HG03521 (cell line): Measurements from ENCODE around the gene TANGO2.
A peak's percentile ranks its signal among the peaks of the same experiment; 100 is the strongest.
"Not testable (repeated sequence)": the region's sequence is repeated elsewhere in the genome, so short reads cannot be mapped to it uniquely, and the experiment has no call there.

Source experiments
- ATAC-seq: cut with Tn5 transposase; IDR thresholded peaks from one replicate; pipeline ENCODE4 v1.9.1; 2021; ENCODE audit warnings: mild to moderate bottlenecking, moderate library complexity; ENCODE audit not compliant: unreplicated experiment

Gene TANGO2

GRCh38 chr22:20060700-20061480 lies 40.0 kb downstream of the TANGO2 start:
- no peak for ATAC-seq

GRCh38 chr22:20061481-20061861 lies 40.6 kb downstream of the TANGO2 start:
- ATAC-seq = no peak

GRCh38 chr22:20062043-20062765 lies 41.3 kb downstream of the TANGO2 start:
- no peak for ATAC-seq

DNA sequence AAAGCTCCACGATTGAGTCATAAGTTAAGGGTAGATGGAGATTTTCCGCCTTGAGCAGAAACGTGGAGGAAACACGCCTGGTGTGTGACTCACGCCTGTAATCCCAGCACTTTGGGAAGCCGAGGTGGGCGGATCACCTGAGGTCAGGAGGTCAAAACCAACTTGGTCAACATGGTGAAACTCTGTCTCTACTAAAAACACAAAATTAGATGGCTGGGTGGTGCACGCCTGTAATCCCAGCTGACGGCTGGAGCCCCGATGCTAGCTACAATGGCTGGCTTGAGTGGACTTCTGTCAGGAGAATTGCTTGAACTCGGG lies 41.8 kb downstream of the TANGO2 start:
- no peak for ATAC-seq

- no peak for ATAC-seq
These were observed 42.6 kb downstream of the TANGO2 start for GRCh38 chr22:20063271-20064139.

DNA sequence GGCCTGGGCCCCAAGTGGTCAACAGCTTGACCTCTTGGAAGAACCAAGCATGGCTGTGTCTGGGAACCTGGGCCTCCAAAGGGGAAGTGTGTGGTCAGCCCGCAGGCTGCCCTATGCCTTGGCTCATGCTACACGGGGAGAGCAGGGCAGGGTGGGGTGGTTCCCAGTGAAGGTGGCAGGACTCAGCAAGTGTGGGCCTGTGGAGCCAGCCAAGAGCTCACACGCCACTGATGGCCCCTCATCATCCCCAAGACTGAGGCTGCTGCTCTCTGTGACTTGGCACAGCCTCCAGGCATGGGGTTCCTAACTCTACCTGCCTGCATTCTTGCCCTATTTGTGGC lies 43.2 kb downstream of the TANGO2 start:
- no peak for ATAC-seq

DNA sequence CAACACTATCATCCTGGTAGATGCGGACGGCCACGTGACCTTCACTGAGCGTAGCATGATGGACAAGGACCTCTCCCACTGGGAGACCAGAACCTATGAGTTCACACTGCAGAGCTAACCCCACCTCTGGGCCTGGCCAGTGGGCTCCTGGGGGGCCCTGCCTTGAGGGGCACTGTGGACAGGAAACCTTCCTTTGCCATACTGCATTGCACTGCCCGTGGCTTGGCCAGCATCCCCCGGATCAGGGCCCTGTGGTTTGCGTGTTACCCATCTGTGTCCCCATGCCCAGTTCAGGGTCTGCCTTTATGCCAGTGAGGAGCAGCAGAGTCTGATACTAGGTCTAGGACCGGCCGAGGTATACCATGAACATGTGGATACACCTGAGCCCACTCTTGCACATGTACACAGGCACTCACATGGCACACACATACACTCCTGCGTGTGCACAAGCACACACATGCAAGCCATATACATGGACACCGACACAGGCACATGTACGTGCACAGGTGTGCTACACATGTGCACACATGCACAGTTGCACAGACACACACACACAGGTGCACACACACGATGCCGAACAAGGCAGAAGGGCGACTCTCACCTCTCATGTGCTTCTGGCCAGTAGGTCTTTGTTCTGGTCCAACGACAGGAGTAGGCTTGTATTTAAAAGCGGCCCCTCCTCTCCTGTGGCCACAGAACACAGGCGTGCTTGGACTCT lies 43.8 kb downstream of the TANGO2 start:
- ATAC-seq = no peak

DNA sequence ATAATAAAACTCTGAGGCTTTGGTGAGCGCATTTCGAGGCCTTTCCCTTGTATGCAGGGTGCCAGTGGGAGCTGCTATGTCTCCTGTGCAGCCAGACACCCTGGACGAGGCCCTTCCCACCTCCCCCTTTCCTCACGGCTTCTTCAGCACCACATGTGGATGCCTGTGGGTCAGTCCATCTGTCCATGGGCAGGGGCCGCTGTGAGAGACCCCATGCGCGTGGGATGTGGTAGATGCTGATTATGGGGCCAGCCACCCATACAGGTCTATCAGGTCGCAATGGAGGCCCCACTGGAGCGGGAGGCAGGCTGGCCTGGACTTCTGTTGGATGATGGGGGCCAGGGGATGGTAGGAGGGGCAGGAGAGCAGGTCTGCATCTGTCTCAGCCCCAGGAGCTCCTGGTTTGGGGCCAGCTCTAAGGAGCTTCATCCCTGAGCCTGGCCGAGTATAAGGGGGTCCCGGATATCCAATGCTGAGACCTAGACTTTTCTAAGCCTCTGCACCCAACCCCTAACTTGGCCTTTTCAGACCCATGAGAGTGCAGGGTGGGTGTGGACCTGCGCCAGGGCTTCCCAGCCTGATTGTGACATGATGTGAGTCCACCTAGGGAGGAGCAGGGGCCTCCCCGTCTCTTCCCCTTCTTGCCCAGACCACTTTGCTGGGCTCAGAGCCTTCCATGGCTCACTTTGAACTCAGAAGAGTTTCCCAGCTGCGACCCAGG lies 45.1 kb downstream of the TANGO2 start:
- ATAC-seq = no peak

- ATAC-seq = no peak
These were observed 45.9 kb downstream of the TANGO2 start for GRCh38 chr22:20066617-20067383.

DNA sequence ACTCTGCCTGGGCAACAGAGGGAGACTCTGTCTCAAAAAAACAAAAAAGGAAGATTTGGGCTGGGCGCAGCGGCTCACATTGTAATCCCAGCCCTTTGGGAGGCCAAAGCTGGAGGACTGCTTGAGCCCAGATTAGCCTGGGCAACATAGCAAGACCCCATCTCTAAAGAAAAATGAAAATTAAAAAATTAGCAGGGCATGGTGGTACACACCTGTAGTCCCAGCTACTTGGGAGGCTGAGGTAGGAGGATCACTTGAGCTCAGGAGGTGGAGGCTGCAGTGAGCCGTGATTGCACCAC lies 46.4 kb downstream of the TANGO2 start:
- not testable (repeated sequence) for ATAC-seq

GRCh38 chr22:20068640-20069039 lies 47.7 kb downstream of the TANGO2 start:
- ATAC-seq = no peak

- ATAC-seq = no peak
These were observed 48.6 kb downstream of the TANGO2 start for GRCh38 chr22:20069331-20070042.

- no peak for ATAC-seq
These were observed 50.6 kb downstream of the TANGO2 start for GRCh38 chr22:20071524-20071972.

DNA sequence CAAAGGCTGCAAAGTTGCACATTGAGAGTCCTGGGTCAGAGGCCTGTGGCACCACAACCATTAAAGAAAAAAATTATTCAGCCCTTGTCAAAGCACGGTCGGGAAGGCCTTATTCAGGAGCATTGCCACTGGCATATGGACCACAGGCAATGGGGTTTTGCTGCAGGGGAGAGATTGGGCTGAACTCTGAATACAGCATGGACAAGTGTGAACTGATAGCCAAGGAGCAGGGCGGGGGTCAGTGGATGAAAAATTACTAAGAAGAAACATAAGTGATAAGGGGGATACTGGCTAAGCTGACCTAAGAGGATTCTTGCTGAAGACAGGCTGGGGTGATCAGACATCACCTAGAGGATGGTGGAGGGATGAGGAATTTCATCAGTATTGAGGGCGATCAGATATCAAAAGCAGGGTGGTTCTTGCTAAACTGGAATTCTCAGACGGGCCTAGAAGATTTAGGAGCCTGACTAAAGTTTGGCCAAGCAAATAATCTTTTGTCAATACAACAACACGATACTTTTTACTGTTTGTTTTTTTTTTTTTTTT lies 55.8 kb downstream of the TANGO2 start:
- no peak for ATAC-seq

- peak; percentile 81 for ATAC-seq
These were observed 59.0 kb downstream of the TANGO2 start, which contains the start of gene DGCR8 for GRCh38 chr22:20079745-20080444. TSS of gene DGCR8 (plus strand) at chr22:20080241. CDS start at chr22:20085964, 5,723 bp downstream.

- ATAC-seq = peak; percentile 53
These were observed 59.5 kb downstream of the TANGO2 start for GRCh38 chr22:20080445-20080775.

GRCh38 chr22:20080776-20081654 lies 60.1 kb downstream of the TANGO2 start:
- no peak for ATAC-seq
